Endothelial cell of umbilical vein (primary cell): ENCODE measurements around the gene NR1D1.

Experiments
- POLR2A ChIP-seq: IDR thresholded peaks from 2 replicates; pipeline ENCODE4 v1.6.1; 2012; ENCODE audit warnings: low read depth, mild to moderate bottlenecking, control low read depth, low read length
- POLR2AphosphoS5 ChIP-seq: IDR thresholded peaks from 2 replicates; pipeline ENCODE4 v1.6.1; 2012; ENCODE audit warnings: low read depth, mild to moderate bottlenecking, control low read depth, low read length, moderate library complexity; ENCODE audit not compliant: insufficient read depth

GRCh38 chr17:40068917-40069750 is 31.3 kb downstream of the NR1D1 start:
- TF ChIP-seq POLR2AphosphoS5 = no peak
- TF ChIP-seq POLR2A = peak; percentile 38
